GM12892 (cell line): ENCODE data around the gene WDR83.

Experiments
- POLR2A ChIP-seq: IDR thresholded peaks from 2 replicates; pipeline ENCODE4 v1.6.1; 2011; ENCODE audit warnings: low read depth, low read length, control low read depth
- POLR2AphosphoS5 ChIP-seq: IDR thresholded peaks from 2 replicates; pipeline ENCODE4 v1.6.1; 2011; ENCODE audit warnings: low read depth, low read length, control low read depth
- TAF1 ChIP-seq: IDR thresholded peaks from 2 replicates; pipeline ENCODE4 v1.6.1; 2011; ENCODE audit warnings: low read depth, mild to moderate bottlenecking, control low read depth, low read length, borderline replicate concordance

- TF ChIP-seq TAF1 = no peak
- no peak for TF ChIP-seq POLR2AphosphoS5
- TF ChIP-seq POLR2A = no peak
Measured at GRCh38 chr19:12649941-12650340, 16.7 kb upstream of the WDR83 start.
